D721Med (cell line): ENCODE results near the gene TSEN54.

Experiments
- DNase-seq: peaks from one replicate; pipeline ENCODE4 v3.0.0; 2011; ENCODE audit warnings: low spot score; ENCODE audit not compliant: insufficient read length
- FAIRE-seq: peaks from 2 replicates; lab custom pipeline; 2011; peaks lifted over from hg19 to GRCh38; lab: Jason Lieb, UNC
- CTCF ChIP-seq: IDR thresholded peaks from 2 replicates; pipeline ENCODE4 v1.5.1; 2012; ENCODE audit warnings: mild to moderate bottlenecking, control low read depth; ENCODE audit not compliant: insufficient read depth; ENCODE audit errors: missing control alignments

The TSEN54 gene

GRCh38 chr17:75507733-75508719 is 8.3 kb upstream of the TSEN54 start:
- TF ChIP-seq CTCF = no peak
- DNase-seq (no peak), FAIRE-seq (no peak)

- no peak for TF ChIP-seq CTCF
- DNase-seq (no peak), FAIRE-seq (no peak)
Measured at GRCh38 chr17:75508931-75509361, 7.4 kb upstream of the TSEN54 start.

GRCh38 chr17:75509528-75510258 is 6.6 kb upstream of the TSEN54 start:
- DNase-seq = no peak
- no peak for FAIRE-seq
- no peak for TF ChIP-seq CTCF

- TF ChIP-seq CTCF = no peak
- DNase-seq (no peak), FAIRE-seq (no peak)
Measured at GRCh38 chr17:75511270-75511609, 5.1 kb upstream of the TSEN54 start.

- TF ChIP-seq CTCF = no peak
- no peak for FAIRE-seq
- DNase-seq = no peak
Measured at GRCh38 chr17:75511610-75512575, 4.4 kb upstream of the TSEN54 start.

GRCh38 chr17:75512926-75513640 is 3.2 kb upstream of the TSEN54 start:
- FAIRE-seq (no peak), DNase-seq (no peak)
- no peak for TF ChIP-seq CTCF
